ENCODE data around the gene LARP4.

Gene LARP4

GRCh38 chr12:50523772-50524171, 123.1 kb downstream of the LARP4 start:
- no peak for DNase-seq (ENCODE audit: low spot score)
- TF ChIP-seq, protein P1, sequence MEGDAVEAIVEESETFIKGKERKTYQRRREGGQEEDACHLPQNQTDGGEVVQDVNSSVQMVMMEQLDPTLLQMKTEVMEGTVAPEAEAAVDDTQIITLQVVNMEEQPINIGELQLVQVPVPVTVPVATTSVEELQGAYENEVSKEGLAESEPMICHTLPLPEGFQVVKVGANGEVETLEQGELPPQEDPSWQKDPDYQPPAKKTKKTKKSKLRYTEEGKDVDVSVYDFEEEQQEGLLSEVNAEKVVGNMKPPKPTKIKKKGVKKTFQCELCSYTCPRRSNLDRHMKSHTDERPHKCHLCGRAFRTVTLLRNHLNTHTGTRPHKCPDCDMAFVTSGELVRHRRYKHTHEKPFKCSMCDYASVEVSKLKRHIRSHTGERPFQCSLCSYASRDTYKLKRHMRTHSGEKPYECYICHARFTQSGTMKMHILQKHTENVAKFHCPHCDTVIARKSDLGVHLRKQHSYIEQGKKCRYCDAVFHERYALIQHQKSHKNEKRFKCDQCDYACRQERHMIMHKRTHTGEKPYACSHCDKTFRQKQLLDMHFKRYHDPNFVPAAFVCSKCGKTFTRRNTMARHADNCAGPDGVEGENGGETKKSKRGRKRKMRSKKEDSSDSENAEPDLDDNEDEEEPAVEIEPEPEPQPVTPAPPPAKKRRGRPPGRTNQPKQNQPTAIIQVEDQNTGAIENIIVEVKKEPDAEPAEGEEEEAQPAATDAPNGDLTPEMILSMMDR (IDR thresholded peaks at IDR 0.05; ENCODE audit: extremely low read depth, missing control alignments), result no peak

DNA sequence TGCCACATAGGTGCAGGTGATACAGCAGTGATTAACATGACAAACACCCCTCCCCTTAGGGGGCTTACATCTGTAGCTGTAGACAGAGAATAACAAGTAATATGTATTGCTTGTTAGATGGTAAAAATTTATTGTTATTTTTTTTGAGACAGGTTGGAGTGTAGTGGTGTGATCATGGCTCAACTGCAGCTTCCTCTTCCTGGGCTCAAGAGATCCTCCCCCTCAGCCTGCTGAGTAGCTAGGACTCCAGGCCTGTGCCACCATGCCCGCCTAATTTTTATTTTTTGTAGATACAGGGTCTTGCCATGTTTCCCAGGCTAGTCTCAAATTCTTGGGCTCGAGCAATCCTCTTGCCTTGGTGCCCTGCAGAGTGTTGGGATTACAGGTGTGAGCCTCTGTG, 123.9 kb downstream of the LARP4 start:
- DNase-seq (ENCODE audit: low spot score), result no peak
- TF ChIP-seq, protein P1 (IDR thresholded peaks at IDR 0.05; ENCODE audit: extremely low read depth, missing control alignments), result no peak

DNA sequence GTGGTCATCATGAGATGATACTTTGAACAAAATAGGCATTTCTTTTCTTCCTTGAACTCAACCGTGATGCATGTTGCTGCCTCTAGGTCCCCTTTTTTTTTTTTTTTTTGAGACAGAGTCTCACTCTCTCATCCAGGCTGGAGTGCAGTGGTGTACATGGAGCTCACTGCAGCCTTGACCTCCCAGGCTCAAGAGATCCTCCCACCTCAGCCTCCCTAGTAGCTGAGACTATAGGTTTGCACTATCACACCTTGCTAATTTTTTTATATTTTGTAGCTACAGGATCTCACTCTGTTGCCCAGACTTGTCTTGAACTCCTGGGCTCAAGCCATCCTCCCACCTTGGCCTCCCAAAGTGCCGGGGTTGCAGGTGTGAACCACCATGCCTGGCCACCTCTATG, 124.7 kb downstream of the LARP4 start:
- no peak for DNase-seq (ENCODE audit: low spot score)
- TF ChIP-seq, protein P1 (IDR thresholded peaks at IDR 0.05; ENCODE audit: extremely low read depth, missing control alignments), result no peak

DNA sequence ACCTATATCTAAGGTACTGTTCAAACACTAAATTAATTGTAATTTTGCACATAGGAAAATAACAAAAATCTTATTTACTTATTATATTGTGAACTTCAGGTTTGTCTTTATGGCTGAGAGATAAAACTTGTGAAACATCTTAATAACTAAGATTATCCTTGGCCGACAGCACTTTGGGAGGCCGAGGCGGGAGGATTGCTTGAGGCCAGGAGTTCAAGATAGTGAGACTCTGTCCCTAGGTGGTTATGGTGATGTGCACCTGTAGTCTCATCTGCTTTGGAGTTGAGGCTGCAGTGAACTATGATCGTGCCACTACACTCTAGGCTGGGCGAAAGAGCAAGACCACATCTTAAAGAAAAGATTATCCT, 126.7 kb downstream of the LARP4 start:
- no peak for DNase-seq (ENCODE audit: low spot score)
- TF ChIP-seq, protein P1 (IDR thresholded peaks at IDR 0.05; ENCODE audit: extremely low read depth, missing control alignments), result no peak

- TF ChIP-seq, protein P1 (IDR thresholded peaks at IDR 0.05; ENCODE audit: extremely low read depth, missing control alignments), result no peak
- DNase-seq (ENCODE audit: low spot score), result no peak
Measured at GRCh38 chr12:50528800-50529199, 128.1 kb downstream of the LARP4 start.

DNA sequence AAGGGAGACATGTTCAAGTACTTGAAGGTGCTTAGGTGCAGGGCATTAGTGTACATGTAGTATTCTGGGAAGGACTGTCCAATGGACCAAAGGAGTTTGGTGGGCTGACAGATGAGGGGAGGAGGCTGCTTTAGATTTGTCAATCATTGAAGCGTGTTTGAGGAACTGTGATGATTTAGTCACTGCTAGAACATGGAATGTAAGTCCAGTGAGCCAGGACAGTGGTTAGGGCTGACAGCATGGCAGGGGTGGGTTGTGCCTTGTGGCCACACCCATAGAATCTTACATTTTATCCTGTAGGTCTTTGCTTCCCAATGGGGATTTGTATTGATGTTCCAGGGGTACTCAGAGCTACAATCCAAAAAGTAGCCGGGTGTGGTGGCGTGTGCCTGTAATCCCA, 128.7 kb downstream of the LARP4 start:
- TF ChIP-seq, protein P1 (IDR thresholded peaks at IDR 0.05; ENCODE audit: extremely low read depth, missing control alignments), result no peak
- no peak for DNase-seq (ENCODE audit: low spot score)

Data from GM20000 (cell line).